HG02623 (cell line): Measurements from ENCODE around the gene SYNDIG1.

Experiments
- ATAC-seq: cut with Tn5 transposase; IDR thresholded peaks from one replicate; pipeline ENCODE4 v1.9.1; 2021; ENCODE audit warnings: moderate library complexity; ENCODE audit not compliant: unreplicated experiment

The SYNDIG1 gene

DNA sequence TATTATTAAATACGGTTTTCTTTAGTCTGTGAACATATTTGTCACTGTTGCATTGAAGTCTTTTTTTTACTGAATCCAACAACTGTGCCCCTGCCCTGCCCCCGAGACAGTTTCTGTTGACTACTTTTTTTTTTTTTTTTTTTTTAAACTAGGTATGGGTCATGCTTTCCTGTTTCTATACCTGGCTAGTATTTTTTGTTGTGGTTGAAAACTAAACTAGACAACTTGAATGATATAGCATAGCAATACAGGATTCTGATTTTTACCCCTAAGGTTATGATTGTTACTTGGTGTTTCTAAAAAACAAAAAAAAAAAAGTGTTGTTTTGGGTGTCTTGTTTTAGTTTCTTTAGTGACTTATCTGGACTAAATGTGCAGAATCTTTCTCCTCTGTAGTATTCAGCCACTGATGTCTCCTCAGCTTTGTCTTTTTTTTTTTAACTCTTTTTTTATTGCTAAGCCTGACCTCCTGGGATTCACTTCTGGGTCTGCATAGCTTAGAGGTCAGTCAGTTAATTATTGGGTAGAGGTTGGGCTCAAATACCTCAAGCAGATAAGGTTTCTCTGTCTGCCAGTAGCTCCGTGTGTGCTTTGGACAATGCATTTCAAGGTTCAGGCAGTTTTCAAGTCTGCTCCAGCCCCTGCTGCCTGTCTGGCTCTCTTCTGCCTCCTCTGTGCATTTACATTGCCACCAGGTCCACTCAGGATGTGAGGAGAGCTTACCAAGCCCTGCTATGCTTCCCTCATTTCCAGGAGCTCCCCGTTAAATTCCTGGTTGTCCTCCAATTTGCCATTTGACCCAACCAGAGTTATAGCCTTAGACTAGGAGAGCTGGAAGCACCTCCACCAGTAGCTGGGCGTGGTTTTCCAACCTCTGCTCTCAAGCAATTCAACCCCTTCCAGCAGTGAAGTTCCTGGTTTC is 91.4 kb downstream of the SYNDIG1 start:
- ATAC-seq = no peak

DNA sequence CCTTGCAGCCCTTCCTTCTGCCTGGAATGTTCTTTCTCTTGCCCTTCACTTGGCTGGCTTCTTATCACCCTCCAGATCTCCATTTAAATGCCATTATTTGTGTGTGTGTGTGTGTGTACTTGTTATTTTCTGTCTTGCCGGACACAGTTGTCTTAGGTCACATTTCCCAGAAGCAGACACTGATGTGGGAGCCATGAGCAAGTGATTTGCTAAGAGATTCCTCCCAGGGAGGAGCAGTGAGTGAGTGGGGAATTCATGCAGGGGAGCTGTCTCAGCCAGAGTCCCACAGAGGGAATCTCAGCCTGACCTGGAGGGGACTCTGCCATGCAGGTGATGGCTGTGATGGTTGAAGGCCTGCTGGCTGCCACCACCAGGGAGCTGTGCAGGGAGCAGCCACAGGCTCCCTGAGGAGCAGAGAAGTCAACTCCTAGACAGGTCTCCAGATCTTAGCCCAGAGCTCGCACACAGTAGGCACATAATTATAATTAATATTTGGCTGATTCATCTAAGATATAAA is 96.5 kb downstream of the SYNDIG1 start:
- no peak for ATAC-seq

DNA sequence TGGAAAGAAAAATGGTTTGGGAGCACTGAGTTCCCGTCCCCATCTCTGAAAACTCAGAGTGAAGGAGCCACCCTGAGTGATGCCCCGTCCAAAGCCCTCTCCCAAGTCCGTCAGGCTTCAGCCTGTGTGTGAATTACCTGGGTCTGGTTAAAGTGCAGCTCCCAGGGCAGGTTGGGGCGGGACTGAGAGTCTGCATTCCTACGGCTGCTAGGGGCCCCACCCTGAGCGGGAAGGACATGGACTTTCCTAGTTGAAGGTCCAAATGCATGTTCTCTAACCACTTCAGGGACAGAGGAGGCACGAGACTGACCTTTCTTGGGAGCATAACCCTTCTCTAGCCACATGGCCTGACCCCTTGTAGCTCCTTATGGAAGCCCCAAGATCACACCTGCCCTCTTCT is 97.2 kb downstream of the SYNDIG1 start:
- ATAC-seq = no peak

DNA sequence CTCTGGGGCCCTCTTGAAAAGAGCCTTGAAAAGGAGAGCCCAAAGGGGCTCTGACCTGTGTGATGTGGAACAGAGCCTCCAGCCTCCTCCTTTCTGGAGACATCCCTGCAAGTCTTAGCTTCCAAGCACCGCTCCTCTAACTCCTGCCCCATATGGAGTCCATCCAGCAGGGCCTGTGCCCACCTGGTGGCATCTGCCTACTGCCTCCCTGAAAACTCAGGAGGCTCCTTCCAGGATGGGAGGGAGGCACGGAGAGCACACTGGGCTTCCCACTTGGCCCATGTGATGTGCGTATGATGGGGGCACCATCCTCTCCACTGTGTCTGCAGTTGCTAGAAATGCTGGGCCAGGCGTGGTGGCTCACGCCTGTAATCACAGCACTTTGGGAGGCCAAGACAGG is 98.1 kb downstream of the SYNDIG1 start:
- ATAC-seq = no peak

DNA sequence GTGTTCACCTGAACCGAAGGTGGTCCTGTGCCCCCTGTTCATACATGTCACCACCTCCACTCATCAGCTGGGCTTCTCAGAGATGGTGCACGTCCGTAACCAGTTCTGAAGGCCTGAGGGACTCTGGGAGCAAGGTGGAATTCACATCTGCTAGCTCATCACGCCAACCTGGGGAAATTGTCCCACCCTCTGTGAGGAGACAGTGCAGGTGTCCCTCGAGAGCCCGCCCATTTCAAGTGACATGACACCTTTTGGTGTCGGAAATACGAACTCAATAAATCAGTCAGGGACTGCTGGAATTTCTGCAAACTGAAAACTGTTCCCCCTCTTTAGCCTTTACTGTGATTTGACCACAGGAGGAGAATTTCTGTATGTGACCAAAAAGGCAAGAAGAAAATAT is 99.4 kb downstream of the SYNDIG1 start:
- no peak for ATAC-seq

DNA sequence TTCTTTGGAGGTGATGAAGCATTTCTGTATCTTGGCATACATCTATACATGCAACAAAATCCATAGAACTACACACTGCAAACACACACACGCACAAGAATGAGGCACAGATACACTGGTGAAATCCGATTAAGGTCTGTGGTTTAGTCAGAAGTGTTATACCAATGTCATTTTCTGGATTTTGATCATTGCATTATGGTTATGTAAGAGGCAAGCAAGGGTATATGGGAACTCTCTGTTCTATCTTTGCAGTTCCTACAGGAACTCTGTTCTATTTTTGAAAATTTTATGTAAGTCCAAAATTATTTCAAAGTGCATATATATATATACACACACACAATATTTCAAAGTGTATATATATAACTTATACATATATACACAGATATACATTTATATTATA is 101.7 kb downstream of the SYNDIG1 start:
- no peak for ATAC-seq

DNA sequence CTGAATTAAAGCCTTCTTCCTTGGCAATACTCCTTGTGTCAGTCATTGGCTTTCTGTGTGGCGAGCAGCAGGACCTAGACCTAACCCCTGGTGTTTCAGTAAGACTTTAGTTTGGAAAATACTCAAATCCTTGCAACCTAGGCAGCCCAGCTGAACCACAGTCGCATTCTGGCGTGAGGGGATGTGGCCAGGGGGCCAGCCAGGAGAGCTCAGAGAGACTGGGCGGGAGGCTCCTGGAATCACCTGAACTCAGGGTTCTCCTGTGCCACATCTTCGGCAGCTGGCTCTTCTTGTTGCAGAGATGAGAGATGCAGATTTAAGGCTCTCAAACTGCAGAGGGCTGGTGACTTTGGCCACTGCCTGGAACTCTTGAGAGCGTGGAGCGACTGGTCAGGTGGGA is 102.7 kb downstream of the SYNDIG1 start:
- ATAC-seq = no peak

DNA sequence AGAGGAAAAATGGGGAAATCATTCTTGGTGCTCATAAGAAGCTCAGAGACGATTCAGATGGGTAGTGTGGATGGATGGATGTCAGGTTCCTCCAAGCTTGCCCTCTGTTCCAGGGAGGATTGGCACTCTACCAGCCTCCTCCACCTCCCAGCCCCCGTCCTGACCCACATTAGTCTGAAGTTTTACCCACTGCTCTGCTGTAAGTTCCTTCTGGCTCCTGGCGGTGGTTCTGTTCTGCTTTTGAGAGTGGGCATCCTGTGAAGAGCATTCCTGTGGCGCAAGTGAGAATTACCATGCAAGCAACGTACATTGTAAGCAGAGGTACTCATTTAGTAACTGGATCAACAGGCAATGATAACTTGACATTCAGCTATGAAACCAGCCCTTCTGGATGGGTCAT is 103.4 kb downstream of the SYNDIG1 start:
- no peak for ATAC-seq

DNA sequence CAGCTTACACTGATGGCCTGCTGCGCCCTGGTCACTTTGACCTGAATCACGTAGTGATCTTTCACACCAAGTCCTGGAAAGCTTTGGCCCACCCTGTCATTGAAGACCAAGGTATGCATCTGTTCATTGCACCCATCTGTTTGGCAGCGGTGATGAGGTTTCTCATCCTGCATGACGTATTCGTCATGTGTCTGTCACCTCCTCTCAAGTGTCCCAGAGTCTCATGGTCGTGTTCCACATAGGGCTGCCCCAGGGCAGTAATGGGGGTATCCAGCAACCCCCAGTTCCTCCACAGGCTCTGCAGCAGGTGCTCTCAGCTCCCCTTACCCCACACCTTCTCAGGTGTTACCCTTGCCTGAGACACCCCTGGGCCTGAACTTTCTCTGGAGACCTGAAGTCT is 104.1 kb downstream of the SYNDIG1 start:
- no peak for ATAC-seq

DNA sequence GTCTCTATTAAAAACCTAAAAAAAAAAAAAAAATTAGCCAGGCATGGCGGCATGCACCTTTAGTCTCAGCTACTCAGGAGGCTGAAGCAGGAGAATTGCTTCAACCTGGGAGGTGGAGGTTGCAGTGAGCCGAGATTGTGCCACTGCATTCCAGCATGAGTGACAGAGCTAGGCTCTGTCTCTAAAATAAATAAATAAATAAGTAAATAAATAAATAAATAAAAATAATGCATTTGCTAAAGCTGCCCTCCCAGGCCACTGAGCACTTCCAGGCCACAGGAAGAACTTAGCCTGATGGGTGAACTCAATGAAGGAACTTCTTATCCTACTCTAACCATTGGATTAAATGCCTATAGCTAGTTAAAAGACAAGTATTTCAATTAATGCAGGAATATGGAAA is 104.9 kb downstream of the SYNDIG1 start:
- ATAC-seq = no peak

DNA sequence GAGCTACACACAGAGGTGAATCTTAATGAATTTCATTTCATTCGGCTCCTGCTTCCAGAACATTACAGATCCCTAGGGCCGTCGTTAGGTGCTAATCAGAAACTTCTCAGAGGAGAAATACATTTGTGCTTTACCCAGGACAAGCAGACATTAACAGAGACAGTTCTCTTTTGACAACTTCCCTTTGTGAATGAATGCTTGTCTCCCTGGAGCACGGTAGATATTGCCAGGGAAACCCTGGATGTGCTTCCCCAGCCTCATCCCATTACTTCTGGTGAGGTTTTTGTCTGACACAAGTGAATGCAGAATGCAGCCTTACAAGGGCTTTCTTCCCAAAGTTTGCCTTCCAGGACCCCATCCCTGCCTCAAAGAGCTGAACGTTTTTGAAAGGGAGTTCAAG is 105.4 kb downstream of the SYNDIG1 start:
- ATAC-seq = no peak

DNA sequence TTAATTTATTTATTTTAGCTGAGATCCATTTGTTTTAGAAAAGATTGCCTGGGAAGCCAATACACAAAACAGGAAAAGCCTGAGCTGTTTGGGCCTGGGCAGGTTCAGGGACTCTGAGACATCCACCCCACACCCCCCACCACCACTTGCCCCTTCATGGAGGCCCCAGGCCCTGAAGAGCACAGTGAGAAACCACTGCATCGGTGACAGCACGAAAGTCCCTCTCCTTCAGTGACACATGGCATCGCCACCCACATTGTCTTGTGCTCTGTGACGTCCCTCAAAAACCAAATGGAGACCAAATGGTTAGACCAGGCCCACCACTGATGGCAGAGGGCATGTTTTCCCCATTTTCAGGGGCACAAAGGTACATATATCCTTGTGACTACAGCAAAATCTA is 106.4 kb downstream of the SYNDIG1 start:
- ATAC-seq = no peak

DNA sequence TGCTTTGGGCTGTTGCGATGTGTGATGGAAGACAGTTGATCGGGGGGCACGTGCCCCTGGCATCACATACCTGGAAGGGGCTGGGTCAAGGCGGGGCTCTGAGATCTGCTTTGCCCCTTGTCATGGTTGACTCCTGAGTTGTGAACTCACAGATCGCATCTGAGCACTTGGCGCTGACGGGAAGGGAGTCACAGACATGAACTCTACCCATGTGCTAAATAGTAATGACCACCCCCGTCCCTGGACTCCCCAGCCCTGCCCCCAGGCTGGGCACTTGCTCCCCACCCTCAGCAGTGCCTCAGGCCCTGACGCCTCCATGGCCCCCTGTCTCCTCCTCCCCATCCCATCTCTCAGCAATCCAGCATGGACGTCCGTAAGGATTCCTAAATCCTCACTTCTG is 107.0 kb downstream of the SYNDIG1 start:
- no peak for ATAC-seq

DNA sequence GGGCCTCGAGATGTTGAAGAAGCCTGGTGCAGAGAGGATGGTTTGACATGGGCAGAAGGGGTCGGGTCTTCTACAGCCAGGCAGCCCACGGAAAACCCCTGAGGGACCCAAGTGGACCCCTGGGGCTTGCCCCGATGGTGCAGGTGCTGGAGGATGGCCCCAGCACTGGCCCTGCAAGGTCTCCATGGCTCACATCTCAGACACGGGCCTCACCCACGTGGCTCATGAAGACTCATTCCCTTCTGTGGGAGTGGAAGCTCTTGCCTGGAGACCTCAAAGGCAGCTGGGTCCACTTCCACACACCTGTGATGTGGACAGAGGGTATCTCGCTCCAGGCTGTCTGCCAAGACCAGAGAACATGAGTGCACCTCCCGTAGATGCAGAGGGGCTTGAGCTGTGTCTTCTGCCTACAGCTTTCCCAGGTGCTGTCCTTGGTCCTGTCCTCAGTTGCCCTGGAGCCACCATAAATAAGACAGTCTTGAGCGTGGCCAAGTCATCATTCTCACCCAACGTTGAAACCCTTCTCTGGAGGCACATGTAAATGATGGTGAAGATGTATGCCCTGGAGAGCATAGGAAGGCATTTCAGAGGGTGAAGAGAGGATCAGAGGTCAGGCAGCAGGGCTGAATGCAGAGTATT is 108.0 kb downstream of the SYNDIG1 start:
- ATAC-seq = no peak

DNA sequence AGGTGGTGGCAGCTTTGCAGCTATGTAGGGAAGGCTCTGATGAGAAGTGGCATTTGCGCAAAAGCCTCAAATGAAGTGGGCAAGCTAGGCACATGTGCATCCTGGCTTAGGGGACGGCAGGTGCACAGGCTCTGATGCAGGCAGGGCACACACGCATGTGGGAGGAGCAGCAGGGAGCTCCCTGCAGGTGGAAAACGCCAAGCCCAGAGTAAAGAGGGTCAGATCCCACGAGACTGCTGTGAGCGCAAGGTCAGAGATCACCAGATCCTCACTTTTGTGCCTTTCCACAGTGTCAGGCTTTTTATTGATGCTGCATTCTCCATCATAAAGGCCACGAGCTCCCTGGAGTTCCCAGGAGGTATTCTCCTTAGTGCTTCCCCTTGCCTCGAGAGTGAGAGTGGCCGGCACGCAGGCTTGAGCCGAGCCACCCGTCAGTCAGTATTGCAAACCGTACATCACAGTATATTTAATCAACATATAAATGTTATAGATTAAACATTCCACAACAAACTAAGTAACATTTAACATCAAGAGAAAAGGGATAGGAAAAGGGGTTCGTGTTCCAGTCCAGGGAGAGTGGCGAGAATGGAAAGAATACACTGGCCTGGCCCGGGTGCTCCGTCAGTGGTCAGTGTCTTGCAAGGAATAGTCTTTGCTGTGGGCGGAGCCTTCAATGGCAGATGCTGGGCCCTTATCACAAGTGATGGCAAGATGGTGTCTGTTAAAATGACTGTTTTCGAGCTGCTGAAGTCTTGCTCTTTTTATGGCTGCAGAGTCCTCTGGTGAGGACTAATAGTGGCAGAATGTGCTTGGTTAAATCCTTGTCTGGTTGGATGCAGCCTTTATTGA is 109.4 kb downstream of the SYNDIG1 start:
- no peak for ATAC-seq

DNA sequence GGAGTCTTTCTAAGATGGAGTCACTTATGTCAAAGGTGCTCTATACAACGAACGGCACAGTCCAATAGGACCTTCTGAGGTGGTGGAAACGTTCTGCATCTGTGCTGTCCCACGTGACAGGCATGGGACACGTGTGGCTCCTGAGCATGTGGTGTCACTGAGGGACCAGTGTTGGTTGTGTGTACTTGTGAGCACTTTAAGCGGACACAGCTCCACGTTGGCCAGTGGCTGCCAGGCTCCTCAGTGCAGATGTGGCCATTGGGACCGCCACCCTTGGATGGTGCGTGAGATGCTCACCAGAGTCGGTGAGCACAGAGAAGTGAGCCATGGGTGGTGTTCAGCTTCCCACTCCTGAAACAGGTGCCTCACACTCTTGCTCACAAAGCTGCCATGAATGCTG is 110.0 kb downstream of the SYNDIG1 start:
- ATAC-seq = no peak

DNA sequence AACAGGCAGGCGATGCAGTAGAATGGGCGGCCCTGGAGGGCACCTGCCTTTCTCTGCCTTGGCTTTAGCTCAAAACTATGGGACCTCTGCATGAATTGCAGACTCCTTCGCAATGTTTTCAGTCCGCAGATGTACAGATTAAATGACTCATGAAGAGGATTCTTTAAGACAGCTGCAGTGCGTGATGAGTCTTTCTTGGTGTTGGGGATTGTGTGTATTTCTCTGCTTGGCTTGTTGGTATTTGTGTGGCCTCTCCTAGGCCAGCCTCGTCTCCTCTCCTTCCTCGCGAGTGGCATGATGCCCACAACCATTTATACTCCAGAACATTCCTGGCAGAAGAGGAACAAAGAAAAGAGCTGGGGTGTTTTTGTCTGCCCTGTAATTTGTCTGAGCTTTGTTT is 110.6 kb downstream of the SYNDIG1 start:
- no peak for ATAC-seq

DNA sequence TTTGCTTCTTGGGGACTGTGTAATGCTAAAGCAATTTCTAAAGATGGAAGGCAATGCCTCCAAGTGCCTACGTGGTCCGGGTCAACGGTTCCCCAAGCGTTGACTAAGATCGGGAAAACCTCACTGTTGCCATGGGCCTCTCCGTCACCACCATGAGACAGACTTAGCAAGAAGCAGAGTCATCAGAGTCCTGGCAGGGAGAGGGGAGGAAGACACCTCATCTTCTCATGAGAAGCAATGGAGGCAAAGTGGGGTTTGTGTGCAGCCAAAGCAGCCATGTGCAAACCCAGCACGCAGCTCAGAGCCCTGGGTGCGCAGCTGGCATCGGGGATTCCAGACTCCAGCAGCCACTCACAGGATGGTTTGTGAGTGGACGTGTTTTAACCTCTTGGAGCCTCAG is 111.4 kb downstream of the SYNDIG1 start:
- no peak for ATAC-seq

DNA sequence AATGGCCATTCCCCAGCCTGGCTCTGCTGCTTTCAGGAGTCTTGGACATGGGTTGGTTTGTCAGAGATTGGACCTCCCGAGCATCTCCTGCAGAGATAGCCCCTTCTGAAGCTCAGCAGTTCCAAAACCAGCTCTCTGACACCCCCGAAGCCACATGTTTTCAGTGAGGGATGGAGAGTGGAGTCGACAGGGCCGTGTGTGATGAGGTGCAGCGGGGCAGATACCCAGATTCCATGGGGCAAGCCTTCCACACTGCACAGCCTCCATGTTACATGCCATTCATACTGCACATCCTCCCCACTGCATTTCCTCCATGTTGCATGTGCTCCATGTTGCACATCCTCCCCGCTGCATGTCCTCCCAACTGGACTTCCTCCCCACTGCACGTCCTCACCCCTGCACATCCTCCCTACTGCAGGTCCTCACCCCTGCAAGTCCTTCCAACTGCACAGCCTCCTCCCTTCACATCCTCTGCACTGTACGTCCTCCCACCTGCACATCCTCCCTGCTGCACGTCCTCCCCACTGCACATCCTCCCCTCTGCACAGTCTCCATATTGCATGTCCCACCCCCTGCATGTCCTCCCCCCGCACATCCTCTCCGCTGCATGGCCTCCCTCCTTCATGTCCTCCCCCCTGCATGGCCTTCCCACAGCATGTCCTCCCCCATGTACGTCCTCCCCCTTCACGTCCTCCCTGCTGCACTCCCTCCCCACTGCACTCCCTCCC is 112.2 kb downstream of the SYNDIG1 start:
- no peak for ATAC-seq

DNA sequence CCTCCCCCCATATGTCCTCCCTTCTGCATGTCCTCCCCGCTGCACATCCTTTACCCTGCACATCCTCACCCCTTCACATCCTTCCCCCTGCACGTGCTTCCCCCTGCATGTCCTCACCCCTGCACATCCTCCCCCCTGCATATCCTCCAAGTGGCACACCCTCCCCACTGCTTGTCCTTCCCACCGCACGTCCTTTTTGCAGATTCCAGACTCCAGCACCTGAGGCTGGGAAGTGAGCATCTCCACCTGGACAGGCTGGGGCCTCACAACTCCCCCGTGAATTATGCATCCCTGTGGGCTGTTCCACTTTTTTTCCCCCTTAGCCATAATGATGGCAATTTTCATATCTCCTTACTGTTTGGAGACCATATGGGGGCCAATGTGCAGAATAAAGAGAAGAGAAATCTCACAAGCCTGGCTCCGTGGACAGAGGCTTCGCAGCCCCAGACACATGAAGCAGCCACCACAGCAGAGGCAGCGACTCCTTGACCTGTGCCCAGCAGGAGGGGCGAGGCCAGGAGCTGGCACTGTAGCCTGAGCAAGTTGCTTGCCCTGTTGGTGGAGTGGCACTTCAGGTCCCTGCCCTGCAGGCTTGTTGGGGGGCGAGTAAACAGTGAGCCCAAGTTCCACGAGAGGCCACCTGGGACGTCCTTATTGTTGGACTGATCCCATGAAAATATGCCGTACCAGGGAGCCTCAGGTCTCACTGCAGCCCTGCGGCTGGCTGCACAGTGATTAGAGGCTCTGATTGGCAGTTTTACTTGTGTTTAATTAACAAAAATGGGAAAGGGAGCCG is 113.1 kb downstream of the SYNDIG1 start:
- no peak for ATAC-seq
